Measurements from ENCODE around the gene SARNP.

The SARNP gene

GRCh38 chr12:55715833-55716581 lies 101.5 kb downstream of the SARNP start, which contains the start of gene BLOC1S1:
TSS of gene BLOC1S1 (plus strand) at chr12:55716046. CDS start at chr12:55716052, 6 bp downstream.
- Histone ChIP-seq H3K27me3 (ENCODE audit: control insufficient read depth in 1 of 2, insufficient read depth in 1 of 2, low read length in 2 of 2) (peaks cover 0 to 18% of the 10 kb centered on the region in 2 experiments), H3K79me1 (replicated peaks; ENCODE audit: low read length, poor library complexity, severe bottlenecking) (peaks cover 8% of the 10 kb centered on the region), H3K36me3 (ENCODE audit: control insufficient read depth in 1 of 2, insufficient read depth in 2 of 2, low read depth in 1 of 2, low read length in 2 of 2) (peaks cover 0 to 3% of the 10 kb centered on the region in 2 experiments), H2BK12ac (ENCODE audit: low read length in 2 of 2) (peak within 1 kb of the TSS in 1 of 2 experiments; percentile 73), H2BK120ac (ENCODE audit: low read depth, low read length) (peak within 1 kb of the TSS; percentile 6), H3K4me2 (ENCODE audit: low read length, poor library complexity, severe bottlenecking) (peak within 1 kb of the TSS; percentile 85), H3K9me3 (ENCODE audit: control insufficient read depth, low read length) (no peaks in the 10 kb centered on the region), H2BK15ac (ENCODE audit: low read depth, poor library complexity, severe bottlenecking) (peak within 1 kb of the TSS; percentile 26), H2BK5ac (ENCODE audit: low read depth, low read length, poor library complexity, severe bottlenecking) (peak within 1 kb of the TSS; percentile 94), H3K9ac (ENCODE audit: low read length) (peak within 1 kb of the TSS; percentile 92), H3K4me3 (ENCODE audit: insufficient read depth in 1 of 2, low read depth in 1 of 2, low read length in 2 of 2) (peak within 1 kb of the TSS; percentile 67 to 78), H3K4ac (ENCODE audit: low read depth in 1 of 2, low read length in 2 of 2) (peak within 1 kb of the TSS; percentile 30 to 61), H3K18ac (ENCODE audit: low read depth in 1 of 2, low read length in 2 of 2) (peak within 1 kb of the TSS; percentile 31 to 81), H3K23ac (ENCODE audit: low read length in 2 of 2) (no peak within 1 kb of the TSS), H3K4me1 (ENCODE audit: control insufficient read depth, insufficient read depth, low read depth, low read length) (peaks cover 37% of the 10 kb centered on the region), H4K8ac (ENCODE audit: low read length) (peak within 1 kb of the TSS; percentile 98), H2AFZ (ENCODE audit: low read depth, low read length) (peak within 1 kb of the TSS; percentile 83), H3K14ac (ENCODE audit: low read length in 2 of 2) (no peak within 1 kb of the TSS), H2AK5ac (ENCODE audit: low read length, severe bottlenecking) (peak within 1 kb of the TSS; percentile 74), H3K27ac (ENCODE audit: low read length, poor library complexity, severe bottlenecking) (peak within 1 kb of the TSS; percentile 98), H4K91ac (ENCODE audit: low read length) (peak within 1 kb of the TSS; percentile 54)
- under 1% methylated on average over 35 of the region's 42 CpGs for WGBS
- peak; percentile 92 for DNase-seq

GRCh38 chr12:55715169-55715764 lies 102.3 kb downstream of the SARNP start:
- WGBS: 95% methylated on average over 6 of the region's 7 CpGs
- peak overlapping the region; percentile 6 to 81 for H3K18ac ChIP-seq (ENCODE audit: low read depth in 1 of 2, low read length in 2 of 2)
- H4K91ac ChIP-seq (ENCODE audit: low read length): peak overlapping the region; percentile 25
- H3K4ac ChIP-seq (ENCODE audit: low read depth in 1 of 2, low read length in 2 of 2): peak overlapping the region in 1 of 2 experiments; percentile 2
- peak overlapping the region in 1 of 2 experiments; percentile 78 for H3K4me3 ChIP-seq (ENCODE audit: insufficient read depth in 1 of 2, low read depth in 1 of 2, low read length in 2 of 2)
- H3K4me2 ChIP-seq (ENCODE audit: low read length, poor library complexity, severe bottlenecking): peak overlapping the region; percentile 85
- peaks cover 0 to 3% of the 10 kb centered on the region in 2 experiments for H3K36me3 ChIP-seq (ENCODE audit: control insufficient read depth in 1 of 2, insufficient read depth in 2 of 2, low read depth in 1 of 2, low read length in 2 of 2)
- no peak overlapping the region for H3K14ac ChIP-seq (ENCODE audit: low read length in 2 of 2)
- peak overlapping the region; percentile 3 for H2AFZ ChIP-seq (ENCODE audit: low read depth, low read length)
- peaks cover 0 to 18% of the 10 kb centered on the region in 2 experiments for H3K27me3 ChIP-seq (ENCODE audit: control insufficient read depth in 1 of 2, insufficient read depth in 1 of 2, low read length in 2 of 2)
- peak overlapping the region; percentile 98 for H3K27ac ChIP-seq (ENCODE audit: low read length, poor library complexity, severe bottlenecking)
- H3K9ac ChIP-seq (ENCODE audit: low read length): peak overlapping the region; percentile 92
- H2BK12ac ChIP-seq (ENCODE audit: low read length in 2 of 2): peak overlapping the region in 1 of 2 experiments; percentile 73
- peak overlapping the region; percentile 74 for H2AK5ac ChIP-seq (ENCODE audit: low read length, severe bottlenecking)
- peaks cover 8% of the 10 kb centered on the region for H3K79me1 ChIP-seq (replicated peaks; ENCODE audit: low read length, poor library complexity, severe bottlenecking)
- H3K4me1 ChIP-seq (ENCODE audit: control insufficient read depth, insufficient read depth, low read depth, low read length): peaks cover 32% of the 10 kb centered on the region
- H3K9me3 ChIP-seq (ENCODE audit: control insufficient read depth, low read length): no peaks in the 10 kb centered on the region
- DNase-seq: no peak
- no peak overlapping the region for H2BK15ac ChIP-seq (ENCODE audit: low read depth, poor library complexity, severe bottlenecking)
- no peak overlapping the region for H2BK5ac ChIP-seq (ENCODE audit: low read depth, low read length, poor library complexity, severe bottlenecking)
- H4K8ac ChIP-seq (ENCODE audit: low read length): peak overlapping the region; percentile 98
- peak overlapping the region; percentile 6 for H2BK120ac ChIP-seq (ENCODE audit: low read depth, low read length)
- no peak overlapping the region for H3K23ac ChIP-seq (ENCODE audit: low read length in 2 of 2)

- DNase-seq: no peak
- Histone ChIP-seq H4K8ac (ENCODE audit: low read length) (no peak overlapping the region), H3K36me3 (ENCODE audit: control insufficient read depth in 1 of 2, insufficient read depth in 2 of 2, low read depth in 1 of 2, low read length in 2 of 2) (no peaks in the 10 kb centered on the region), H2BK120ac (ENCODE audit: low read depth, low read length) (no peak overlapping the region), H3K4me2 (ENCODE audit: low read length, poor library complexity, severe bottlenecking) (no peak overlapping the region), H4K91ac (ENCODE audit: low read length) (no peak overlapping the region), H2BK5ac (ENCODE audit: low read depth, low read length, poor library complexity, severe bottlenecking) (no peak overlapping the region), H2BK12ac (ENCODE audit: low read length in 2 of 2) (no peak overlapping the region), H3K4me3 (ENCODE audit: insufficient read depth in 1 of 2, low read depth in 1 of 2, low read length in 2 of 2) (no peak overlapping the region), H3K79me1 (replicated peaks; ENCODE audit: low read length, poor library complexity, severe bottlenecking) (peaks cover 5% of the 10 kb centered on the region), H3K27me3 (ENCODE audit: control insufficient read depth in 1 of 2, insufficient read depth in 1 of 2, low read length in 2 of 2) (peaks cover 0 to 30% of the 10 kb centered on the region in 2 experiments), H3K9ac (ENCODE audit: low read length) (peak overlapping the region; percentile 78), H2AFZ (ENCODE audit: low read depth, low read length) (no peak overlapping the region), H2AK5ac (ENCODE audit: low read length, severe bottlenecking) (no peak overlapping the region), H3K4me1 (ENCODE audit: control insufficient read depth, insufficient read depth, low read depth, low read length) (peaks cover 21% of the 10 kb centered on the region), H3K27ac (ENCODE audit: low read length, poor library complexity, severe bottlenecking) (no peak overlapping the region), H3K18ac (ENCODE audit: low read depth in 1 of 2, low read length in 2 of 2) (no peak overlapping the region), H3K14ac (ENCODE audit: low read length in 2 of 2) (no peak overlapping the region), H3K23ac (ENCODE audit: low read length in 2 of 2) (no peak overlapping the region), H3K9me3 (ENCODE audit: control insufficient read depth, low read length) (no peaks in the 10 kb centered on the region), H2BK15ac (ENCODE audit: low read depth, poor library complexity, severe bottlenecking) (no peak overlapping the region), H3K4ac (ENCODE audit: low read depth in 1 of 2, low read length in 2 of 2) (no peak overlapping the region)
- WGBS: 88% methylated on average over 1 of the region's 2 CpGs
These were observed 103.8 kb downstream of the SARNP start for GRCh38 chr12:55713721-55714120.

All from mesenchymal stem cell (in vitro differentiated cells and primary cell).